Globus pallidus (tissue), 1 donor: ENCODE results near the gene IARS1.

Experiments
- DNase-seq: peaks from one replicate; pipeline ENCODE4 v3.0.0-alpha.2; 2015; ENCODE audit warnings: low spot score

Gene IARS1

DNA sequence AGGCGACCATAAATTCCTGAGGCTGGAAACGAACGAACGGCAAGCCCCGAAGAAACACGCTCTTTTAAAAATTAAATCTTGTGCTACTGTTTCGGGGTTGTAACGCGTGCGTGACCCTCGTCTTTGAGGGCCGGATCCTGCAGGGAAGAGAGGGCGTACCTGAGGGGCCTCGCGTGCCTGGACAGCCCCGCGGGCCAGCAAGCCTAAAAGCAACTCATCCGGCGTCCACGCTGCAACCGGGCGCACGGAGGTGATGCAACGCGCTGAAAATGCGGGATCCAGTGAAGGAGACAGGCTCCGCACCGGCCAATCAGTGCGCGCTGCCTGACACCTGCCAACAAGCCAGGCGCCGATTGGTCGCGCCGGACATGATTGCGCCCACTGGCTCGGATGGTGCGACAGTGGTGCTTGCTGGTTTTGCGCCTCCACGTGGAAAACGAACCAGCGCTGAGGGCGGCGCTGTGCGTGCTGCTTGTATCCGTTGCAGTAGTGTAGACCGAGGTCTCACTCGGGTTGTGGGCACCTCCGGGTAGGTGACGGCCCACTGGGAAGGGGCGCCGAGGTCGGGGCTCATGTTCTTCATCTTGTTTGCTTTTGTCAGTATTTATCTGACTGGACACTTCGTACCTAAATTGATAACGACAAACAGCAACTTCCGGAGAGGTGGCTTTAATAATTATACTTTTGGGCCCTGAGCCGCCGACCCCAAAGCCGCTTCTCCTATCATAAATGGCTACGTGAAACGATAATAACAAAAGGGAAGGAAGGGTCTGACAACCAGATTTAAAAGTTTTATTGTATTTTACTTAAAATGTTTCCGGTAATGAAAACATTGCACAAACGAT, at the start of gene IARS1:
IARS1 (minus strand) TSS at position 246 of the 845 bp plus-strand sequence. CDS start 4,278 bp downstream, outside the sequence.
- peak; percentile 96 for DNase-seq

DNA sequence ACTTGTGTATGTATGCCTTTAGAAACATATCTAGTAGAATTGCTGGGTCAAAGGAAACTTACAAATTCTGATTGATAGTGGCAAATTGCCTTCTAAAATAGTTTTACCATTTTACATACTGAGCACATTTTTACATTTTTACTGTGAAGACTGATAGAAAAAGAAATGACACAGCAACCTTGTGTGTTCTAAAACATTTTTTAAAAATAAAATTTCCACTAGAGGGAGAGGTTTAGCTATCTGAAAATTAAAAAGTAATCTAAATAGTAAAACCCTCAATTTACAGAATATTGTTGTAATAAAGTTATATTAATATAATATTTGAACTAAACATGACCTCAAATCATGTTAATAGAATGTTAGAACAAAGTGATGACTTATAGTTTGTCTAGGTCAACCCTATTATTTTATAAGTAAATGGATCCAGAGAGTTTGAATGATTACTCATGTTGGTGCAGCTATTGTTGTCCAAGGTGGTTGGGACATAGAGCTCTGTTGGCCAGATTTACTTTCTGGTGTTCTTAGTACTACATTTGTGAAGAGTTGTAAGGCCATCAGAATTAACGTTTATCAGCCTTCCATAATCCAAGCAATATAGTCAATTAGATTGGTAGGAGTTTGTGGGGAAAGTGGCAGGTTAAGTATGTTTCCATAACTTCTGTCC, 49.5 kb upstream of the IARS1 start:
- DNase-seq: no peak

DNA sequence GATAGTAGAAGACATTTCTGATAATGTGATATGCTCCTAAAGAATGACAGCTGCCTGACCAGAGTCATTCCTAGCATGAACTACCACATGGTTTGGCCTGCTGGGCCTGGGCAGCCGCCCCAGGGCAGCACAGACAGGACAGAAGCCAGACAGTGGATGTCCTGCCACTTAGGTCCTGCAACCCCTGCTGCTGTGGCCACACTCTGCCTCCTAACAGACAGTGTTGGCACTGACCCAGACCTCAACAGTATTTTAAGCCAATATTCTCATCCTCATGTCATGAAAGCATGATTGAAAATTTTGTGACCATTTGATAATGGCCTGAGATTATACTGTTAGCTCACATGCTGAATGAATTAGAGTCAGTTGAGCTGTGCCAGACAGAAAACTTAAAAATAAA, 48.1 kb upstream of the IARS1 start:
- no peak for DNase-seq

DNA sequence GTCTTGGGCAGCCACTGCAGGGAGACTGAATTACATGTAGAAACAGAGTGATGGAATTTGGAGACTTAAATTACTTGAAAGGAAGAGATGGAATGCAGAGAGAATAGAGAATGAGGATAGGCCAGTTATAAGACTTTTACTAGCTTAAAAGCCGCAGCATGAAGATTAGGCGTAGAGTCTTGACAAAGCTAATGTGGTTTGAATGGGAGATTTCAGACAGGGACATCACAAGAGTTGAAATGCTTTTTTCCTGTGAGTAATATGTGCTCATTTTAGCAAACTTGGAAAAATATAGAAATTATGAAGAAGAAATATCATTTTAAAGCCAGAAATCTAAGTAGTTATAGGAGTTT, 39.8 kb upstream of the IARS1 start:
- DNase-seq: no peak

DNA sequence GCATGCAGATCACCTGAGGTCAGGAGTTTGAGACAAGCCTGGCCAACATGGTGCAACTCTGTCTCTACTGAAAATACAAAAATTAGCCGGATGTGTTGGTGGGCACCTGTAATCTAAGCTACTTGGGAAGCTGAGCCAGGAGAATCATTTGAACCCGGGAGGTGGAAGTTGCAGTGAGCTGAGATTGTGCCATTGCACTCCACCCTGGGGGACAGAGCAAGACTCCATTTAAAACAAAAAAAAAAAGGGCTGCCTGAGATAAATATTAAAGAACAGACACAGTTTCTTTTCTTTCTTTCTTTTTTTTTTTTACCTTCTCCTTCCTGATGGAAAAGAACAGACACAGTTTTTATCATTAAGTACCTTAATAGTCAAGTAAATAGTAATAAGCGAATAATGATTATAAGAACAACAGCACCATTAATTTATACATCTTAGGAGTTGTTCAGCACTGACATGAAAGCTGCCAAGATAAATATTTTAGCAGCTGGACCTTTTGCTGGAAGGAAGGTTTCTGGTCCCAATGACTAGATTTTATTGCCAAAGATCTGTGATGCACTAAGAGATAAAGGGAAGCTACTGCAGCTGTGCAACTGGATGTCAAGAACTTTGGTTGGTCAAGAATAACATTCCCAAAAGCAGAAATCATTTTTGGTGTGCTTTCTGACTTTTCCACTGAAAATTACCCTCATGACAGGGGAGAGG, 39.2 kb upstream of the IARS1 start:
- no peak for DNase-seq

DNA sequence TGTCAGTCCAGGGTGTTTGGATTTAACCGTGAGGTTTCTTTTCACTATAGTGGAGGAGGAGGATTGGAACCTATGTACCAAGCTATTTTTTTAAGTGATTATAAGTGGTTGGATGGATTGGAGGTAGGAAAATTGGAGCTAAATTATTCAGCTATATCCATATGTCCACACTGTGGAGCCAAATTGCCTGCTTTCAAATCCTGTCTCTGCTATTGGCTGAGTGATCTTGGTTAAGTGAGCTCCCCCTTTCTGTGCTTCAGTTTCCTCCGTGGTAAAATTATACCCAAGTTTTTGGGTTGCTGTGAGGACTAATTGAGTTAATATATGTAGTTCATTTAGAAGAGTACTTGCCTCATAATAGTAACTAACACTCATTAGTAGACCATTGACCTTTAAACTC, 34.7 kb upstream of the IARS1 start:
- no peak for DNase-seq

DNA sequence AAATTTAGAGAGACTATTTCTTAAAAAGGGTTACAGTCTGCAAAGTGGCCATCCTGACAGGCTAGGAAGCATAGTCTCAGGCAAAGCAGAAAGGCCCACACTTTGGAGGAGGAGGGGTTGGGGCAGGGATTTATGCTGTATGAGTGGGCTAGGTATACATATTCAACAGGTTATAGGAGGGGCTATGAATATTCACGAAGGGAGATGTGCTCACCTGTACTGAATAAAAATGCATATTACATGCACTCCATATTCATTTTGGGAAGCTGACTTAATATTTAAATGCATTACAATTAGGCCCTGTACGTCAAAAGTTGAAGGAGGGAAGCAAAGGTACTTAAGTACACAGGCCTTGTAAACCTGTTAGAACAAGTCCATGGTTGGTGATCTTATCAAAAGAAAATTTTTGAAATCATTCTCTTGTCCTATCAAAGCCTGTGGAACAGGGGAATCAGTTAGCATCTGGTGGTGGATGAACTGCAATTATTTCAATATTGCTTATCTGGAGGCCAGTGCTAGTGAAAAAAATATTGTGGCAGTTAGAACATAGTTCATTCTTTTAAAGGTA, 33.9 kb upstream of the IARS1 start:
- DNase-seq: no peak

DNA sequence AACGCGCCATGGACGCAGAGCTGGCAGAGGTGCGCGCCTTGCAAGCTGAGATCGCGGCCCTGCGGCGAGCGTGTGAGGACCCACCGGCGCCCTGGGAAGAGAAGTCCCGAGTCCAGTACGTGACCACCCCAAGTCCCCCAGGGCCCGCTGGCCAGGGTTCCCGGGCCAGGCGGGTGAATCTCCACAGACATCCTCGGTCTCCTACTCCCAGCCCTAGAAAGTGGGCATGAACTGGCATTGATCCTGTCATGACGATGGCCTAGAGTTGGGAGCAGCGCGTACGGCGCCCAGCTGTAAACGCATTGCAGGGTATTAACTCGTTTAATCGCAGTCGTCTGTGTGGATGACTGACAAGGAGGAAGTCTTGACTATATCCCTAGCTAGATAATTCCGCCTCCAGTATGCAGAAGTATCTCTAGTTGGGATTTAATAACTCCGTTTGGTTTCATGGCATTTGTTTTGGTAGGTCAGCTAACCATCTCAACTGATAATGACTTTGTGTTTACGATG, 32.5 kb upstream of the IARS1 start:
- DNase-seq: no peak

DNA sequence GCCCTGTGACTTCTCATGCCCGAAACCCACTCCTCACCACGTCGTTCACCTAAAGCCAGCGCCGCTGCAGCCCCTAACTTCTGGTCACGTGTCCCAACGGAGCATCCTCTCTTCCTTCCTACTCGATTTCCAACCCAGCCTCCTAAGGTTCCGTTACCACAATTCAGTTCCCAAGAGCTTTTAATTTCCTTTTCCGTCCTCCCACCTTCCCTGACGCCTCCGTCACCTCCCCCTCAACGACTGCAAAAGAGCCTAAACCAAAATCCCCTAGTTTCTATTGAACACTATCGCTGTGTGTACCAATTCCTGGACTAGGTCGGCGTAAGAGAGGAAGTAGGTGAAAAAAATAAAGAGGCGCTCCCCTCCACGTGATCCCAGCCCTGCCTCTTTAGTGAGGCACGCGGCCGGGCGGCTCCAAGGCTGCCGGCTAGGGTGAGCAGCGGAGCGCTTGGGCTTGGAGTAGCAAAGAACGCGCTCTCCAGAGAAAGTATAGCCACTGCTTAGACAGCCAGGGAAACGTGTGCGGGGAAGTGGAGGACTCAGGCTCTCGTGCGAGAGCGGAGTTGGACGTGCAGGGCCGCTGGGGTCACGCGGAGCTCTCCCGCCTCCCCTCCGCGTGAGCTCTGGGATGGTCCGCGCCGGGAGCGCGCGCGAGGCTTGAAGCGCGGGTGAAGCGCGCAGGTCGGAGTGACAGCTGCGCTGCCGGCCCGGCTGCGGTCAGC, 31.9 kb upstream of the IARS1 start, which contains the start of the genes CENPP and NOL8:
CENPP (plus strand) TSS at position 685 of the 722 bp plus-strand sequence.
NOL8 (minus strand) TSS at position 82 of the 722 bp plus-strand sequence. CDS start 1,189 bp downstream, outside the sequence.
- DNase-seq: peak; percentile 92

DNA sequence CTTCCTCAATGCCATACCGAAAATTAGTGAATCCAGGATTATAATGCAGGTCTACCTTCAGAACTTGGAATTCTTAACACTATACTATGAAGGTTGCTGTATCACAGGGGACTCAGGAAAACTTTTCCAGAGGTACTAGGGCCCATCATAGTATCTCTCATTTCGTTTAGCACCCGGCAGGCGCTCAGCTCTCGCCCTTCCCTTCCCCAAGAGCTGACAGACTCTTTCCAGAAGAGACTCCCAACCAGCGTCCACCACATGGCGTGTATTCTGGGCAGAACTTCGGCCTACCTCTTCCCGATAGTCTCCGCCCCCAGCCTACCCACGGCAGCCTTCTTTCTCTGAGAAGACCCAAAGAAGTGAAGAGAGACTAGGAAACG, 31.4 kb upstream of the IARS1 start:
- DNase-seq: no peak

DNA sequence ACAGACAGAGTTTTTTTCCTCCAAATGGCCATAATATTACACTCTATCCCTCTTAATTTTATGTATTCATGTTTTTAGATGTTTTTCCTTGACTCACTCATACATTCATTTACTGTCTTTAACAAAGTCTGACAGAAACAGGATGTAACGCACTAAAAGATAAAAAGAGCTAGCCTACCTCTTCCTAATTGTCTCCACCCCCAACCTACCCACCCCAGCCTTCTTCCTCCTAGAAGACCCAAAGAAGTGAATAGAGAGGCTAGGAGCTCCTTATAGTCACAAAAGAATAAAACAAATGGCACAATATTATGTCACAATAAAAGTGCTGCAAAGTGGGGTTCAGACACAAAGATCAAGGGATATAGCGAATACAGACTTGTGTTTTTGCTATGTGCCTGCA, 30.9 kb upstream of the IARS1 start:
- no peak for DNase-seq

DNA sequence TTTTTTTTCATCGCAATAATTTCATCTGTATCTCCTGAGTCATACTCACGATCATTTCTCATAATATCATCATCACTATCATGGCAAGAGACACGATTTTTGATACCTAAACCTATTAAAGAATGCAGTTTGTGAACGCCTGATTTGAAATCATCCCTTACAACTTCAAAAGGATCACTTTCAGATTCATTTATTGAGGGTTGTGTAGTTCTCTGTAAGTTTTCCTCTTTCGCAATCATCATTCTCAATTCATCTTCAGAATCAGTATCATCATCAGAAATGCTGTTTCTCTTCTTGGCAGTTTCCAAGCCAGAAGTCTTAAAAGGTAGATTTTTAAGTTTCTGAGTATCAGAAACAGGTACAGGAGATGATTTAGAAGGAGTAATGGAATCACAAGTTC, 22.0 kb upstream of the IARS1 start:
- no peak for DNase-seq

DNA sequence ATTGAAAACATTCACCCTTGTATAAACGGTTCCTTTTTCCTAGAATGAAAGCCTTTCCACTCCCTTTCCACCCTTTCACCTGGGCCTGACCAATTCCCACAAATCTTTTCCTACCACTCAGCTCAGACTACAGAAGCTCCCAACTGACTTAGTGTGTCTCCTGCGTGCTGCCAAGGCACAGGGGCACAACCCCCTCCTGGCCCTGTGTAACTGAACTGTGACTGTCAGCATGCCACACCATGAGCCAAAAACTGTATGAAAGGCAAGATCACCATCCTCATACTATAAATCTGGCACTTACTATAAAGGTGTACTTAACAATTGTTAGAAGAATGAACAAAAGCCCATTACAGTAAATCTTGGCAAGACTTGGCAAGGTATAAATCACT, 20.1 kb upstream of the IARS1 start:
- DNase-seq: no peak

DNA sequence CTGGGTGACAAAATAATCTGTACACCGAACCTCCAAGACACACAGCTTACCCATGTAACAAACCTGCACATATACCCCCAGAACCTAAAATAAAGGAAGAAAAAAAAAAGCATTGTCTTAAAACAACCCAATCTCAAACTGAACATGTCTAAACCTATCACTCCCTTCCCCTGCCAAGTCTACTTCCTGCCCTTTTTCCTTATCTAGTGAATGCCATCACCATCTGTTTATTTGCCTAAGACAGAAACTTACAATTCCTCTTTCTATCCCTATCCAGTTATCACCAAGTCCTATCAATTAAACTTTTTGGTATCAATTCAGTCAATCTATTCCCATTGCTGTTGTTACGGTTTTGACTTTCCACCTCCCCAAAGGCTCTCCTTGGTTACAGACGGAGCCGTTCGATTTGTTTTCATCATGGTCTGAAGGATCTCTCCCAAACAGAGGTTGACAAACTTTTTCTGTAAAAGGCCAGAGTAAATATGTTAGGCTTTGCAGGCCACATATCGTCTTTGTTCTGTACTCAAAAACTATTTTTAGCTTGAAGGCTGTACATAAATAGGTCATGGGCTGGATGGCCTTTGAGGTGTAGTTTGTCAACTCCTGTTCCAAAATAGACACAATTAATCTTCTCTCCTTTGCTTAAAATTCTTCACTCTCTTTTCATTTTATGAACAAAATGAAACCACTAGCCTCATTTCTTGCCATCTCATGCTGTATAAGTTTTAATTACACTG, 19.6 kb upstream of the IARS1 start:
- DNase-seq: no peak

DNA sequence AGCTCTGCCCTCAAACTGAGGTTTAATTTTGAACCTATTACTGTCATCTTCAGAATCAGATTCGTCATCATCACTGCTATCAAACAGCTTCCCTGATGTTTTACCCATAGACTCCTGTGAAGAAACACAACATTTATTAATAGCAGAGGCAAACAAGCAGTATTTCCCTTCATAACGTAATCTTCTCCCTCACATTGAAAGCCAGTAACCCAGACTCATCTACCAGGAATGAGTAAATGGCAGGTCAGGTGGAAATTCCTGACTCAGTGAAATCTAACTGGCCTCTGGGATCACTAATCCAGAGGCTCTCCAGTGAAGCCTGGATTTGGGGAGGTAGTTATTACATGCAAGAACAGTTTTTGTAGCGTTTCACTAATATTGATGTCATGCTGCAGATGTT, 17.1 kb upstream of the IARS1 start:
- no peak for DNase-seq

DNA sequence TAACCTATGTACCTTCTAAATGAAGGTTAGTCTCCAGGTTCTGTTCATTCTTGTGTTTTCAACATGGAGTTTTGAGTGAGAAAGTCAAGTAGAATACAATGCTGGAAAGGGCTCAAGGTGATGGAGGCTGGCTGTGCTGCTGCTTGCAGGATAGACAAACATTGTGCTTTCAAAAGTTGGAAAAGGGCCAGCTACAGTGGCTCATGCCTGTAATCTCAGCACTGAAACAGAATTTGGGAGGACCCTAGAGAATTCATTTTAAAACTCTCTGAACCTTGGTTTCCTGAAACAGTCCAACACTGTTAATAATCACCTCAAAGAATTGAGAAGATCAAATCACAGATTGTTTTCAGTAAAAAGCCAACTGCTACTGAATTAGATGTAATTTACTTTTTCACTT, 15.4 kb upstream of the IARS1 start:
- no peak for DNase-seq

DNA sequence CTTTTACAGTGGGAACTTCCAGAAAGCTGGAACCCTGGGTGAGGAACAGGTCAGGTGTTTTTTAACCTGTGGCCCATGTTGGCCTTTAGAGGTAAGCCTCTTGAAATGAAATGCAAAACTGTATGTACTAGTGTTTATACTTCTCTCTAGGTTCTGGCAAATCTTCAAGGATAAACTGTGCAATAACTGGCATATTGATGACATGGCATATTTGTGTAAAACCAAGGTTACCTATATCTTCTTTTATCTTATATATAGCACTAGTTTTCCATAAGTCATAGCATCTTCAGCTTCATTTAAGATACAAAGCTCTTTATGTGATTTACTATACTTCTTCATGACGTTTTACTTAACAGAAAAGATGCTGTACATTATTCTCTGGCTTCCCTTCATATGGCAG, 7.4 kb upstream of the IARS1 start:
- no peak for DNase-seq

DNA sequence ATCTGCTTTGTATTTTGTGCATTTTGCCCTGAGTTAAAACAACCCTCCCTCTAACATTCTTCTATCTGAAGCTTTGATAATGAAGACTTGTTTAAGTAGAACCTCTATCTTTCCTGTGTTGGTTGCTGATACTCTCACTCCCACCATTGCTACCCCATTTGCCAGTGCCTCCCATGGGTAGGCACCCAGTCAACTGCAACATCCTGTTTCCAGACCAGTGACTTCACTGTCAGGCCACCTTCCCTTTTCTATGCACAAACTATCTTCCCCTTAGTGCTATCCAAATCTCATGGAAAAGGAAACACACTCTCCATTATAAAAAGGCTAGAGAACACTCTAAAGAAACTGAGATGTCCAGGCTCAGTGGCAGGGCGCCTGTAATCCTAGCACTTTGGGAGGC, 5.6 kb upstream of the IARS1 start:
- no peak for DNase-seq

DNA sequence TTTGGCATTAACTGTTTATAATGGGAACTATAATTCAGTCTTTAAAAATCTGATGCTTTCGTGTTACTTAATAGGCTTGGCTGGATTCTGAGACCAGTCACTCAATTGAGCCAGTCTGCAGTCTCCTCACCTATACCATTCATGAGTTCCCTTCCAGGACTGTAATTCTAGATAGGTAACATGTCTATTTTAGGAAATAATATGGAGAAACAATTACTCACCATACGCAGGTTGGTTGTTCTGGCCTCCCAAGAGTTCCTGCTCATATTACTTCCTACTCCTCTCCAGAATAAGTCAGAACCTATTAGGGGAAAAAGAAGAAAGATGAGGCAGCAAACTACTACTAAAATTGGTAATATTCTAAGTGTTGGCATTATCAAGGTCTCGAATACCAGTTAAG, 4.5 kb upstream of the IARS1 start:
- no peak for DNase-seq

DNA sequence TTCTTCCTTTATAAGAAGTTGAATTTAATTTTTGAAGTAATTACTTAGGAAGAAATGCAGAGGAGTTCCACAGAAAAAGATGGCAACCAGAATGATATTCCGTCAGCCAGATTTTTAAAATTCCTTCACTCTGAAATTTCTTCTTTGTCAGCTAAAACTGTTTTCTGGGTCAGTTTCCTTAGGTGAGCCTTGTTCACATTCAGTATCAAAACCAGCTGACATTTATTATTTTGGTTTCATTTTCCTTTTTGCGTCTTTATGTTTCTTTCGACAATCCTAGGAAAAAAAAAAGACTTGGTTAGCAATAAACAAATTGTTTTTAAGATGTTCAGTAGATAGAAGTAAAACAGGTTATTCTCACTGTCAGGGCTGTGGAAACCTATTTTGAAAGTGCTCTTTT, 4.1 kb upstream of the IARS1 start:
- DNase-seq: no peak

DNA sequence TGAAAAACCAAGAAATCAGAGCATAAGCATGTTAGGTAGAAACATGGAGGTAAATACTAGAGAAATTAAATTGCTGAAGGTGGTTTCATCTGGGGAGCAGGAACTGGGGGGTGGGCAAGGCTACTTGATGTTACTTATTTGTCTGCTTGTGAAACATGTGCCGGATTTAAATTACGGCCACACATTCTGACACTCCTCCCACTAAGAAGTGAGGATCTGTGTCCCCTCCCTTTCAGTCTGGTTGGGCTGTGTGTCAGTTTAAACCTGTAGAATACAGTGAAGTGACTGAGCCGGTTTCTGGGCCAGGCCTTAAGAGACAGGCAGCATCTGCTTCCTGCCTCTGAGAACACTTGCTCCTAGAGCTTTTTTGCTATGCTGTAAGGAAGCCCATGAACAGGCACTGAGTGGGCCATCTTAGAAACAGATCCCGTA, 2.3 kb upstream of the IARS1 start:
- DNase-seq: no peak
